GM12891 (cell line): ENCODE results near the gene BABAM2.

ENCODE experiments used
- PAX5 ChIP-seq: IDR thresholded peaks from 2 replicates; pipeline ENCODE4 v1.6.1; 2011; ENCODE audit warnings: low read length, moderate library complexity, mild to moderate bottlenecking; ENCODE audit not compliant: insufficient read depth, severe bottlenecking
- POLR2A ChIP-seq: IDR thresholded peaks from 2 replicates; pipeline ENCODE4 v1.6.1; 2011; ENCODE audit warnings: low read depth, low read length, control low read depth
- POLR2AphosphoS5 ChIP-seq: IDR thresholded peaks from 2 replicates; pipeline ENCODE4 v1.6.1; 2011; ENCODE audit warnings: low read depth, low read length, control low read depth
- SPI1 ChIP-seq: IDR thresholded peaks from 2 replicates; pipeline ENCODE4 v1.6.1; 2011; ENCODE audit warnings: low read depth, low read length, control low read depth
- TAF1 ChIP-seq: IDR thresholded peaks from 2 replicates; pipeline ENCODE4 v1.6.1; 2011; ENCODE audit warnings: low read depth, low read length, control low read depth

- no peak for TF ChIP-seq TAF1
- TF ChIP-seq POLR2A = no peak
- TF ChIP-seq POLR2AphosphoS5 = no peak
- TF ChIP-seq SPI1 = no peak
- TF ChIP-seq PAX5 = no peak
Observed at GRCh38 chr2:28101892-28102291, 211.4 kb downstream of the BABAM2 start.
